ENCODE data around the gene TUBG2. TPM values are rescaled to one million over a fixed set of nuclear protein-coding genes. Genes with fewer than 3 reads are reported as not detected.
A peak's percentile ranks its signal among the peaks of the same experiment; 100 is the strongest.
"Not testable (repeated sequence)": the region's sequence is repeated elsewhere in the genome, so short reads cannot be mapped to it uniquely, and the experiment has no call there.

The TUBG2 gene
- total and polyA plus RNA-seq, 8 donors = 13.1 to 40.2 (median 31.8) TPM

- Histone ChIP-seq H3K36me3 (no peaks in the 10 kb centered on the region), H3K27me3 (peaks cover 0 to 5% of the 10 kb centered on the region in 2 donors), H3K27ac (no peak overlapping the region), H3K4me1 (no peaks in the 10 kb centered on the region), H3K9me3 (no peaks in the 10 kb centered on the region), H3K4me3 (no peak overlapping the region)
- TF ChIP-seq CTCF (IDR thresholded peaks at IDR 0.05) = no peak
- no peak for DNase-seq
- no peak for ATAC-seq
- intact Hi-C loops (cut with DNase I) = no loop called here
These were observed 11.3 kb upstream of the TUBG2 start for GRCh38 chr17:42647778-42648177.

- Histone ChIP-seq H3K27me3 (peaks cover 0 to 14% of the 10 kb centered on the region in 2 donors), H3K9me3 (no peaks in the 10 kb centered on the region), H3K4me1 (peaks cover 0 to 4% of the 10 kb centered on the region in 2 donors), H3K27ac (no peak overlapping the region), H3K4me3 (no peak overlapping the region), H3K36me3 (no peaks in the 10 kb centered on the region)
- TF ChIP-seq CTCF (IDR thresholded peaks at IDR 0.05) = no peak
- DNase-seq = no peak
- intact Hi-C loops (cut with DNase I) = no loop called here
- no peak for ATAC-seq
These were observed 7.7 kb upstream of the TUBG2 start for GRCh38 chr17:42651392-42651791.

GRCh38 chr17:42653179-42654124 is 5.6 kb upstream of the TUBG2 start:
- ATAC-seq (peak; percentile 82), DNase-seq (peak in 3 of 4 donors; percentile 60 to 90 (median 79))
- Histone ChIP-seq H3K4me1 (peaks cover 0 to 5% of the 10 kb centered on the region in 2 donors), H3K27ac (peak overlapping the region; percentile 34 to 79), H3K27me3 (peaks cover 0 to 14% of the 10 kb centered on the region in 2 donors), H3K9me3 (no peaks in the 10 kb centered on the region), H3K4me3 (peak overlapping the region; percentile 10 to 26), H3K36me3 (no peaks in the 10 kb centered on the region)
- no peak for TF ChIP-seq CTCF (IDR thresholded peaks at IDR 0.05)
- intact Hi-C loops (cut with DNase I) = no loop called here

GRCh38 chr17:42655528-42655927 is 3.6 kb upstream of the TUBG2 start:
- no peaks in the 10 kb centered on the region for H3K9me3 ChIP-seq
- no peak overlapping the region for H3K27ac ChIP-seq
- no peak overlapping the region for H3K4me3 ChIP-seq
- no peaks in the 10 kb centered on the region for H3K36me3 ChIP-seq
- ATAC-seq (no peak), DNase-seq (no peak)
- intact Hi-C loops (cut with DNase I) = no loop called here
- H3K4me1 ChIP-seq = peaks cover 0 to 17% of the 10 kb centered on the region in 2 donors
- TF ChIP-seq CTCF (IDR thresholded peaks at IDR 0.05) = no peak
- peaks cover 0 to 14% of the 10 kb centered on the region in 2 donors for H3K27me3 ChIP-seq

GRCh38 chr17:42657824-42658588 is 1.1 kb upstream of the TUBG2 start:
- intact Hi-C loops (cut with DNase I) = no loop called here
- H3K36me3 ChIP-seq = no peaks in the 10 kb centered on the region
- no peak for DNase-seq
- no peak overlapping the region for H3K27ac ChIP-seq
- no peak for TF ChIP-seq CTCF (IDR thresholded peaks at IDR 0.05)
- peaks cover 0 to 18% of the 10 kb centered on the region in 2 donors for H3K4me1 ChIP-seq
- H3K4me3 ChIP-seq = no peak overlapping the region
- H3K9me3 ChIP-seq = no peaks in the 10 kb centered on the region
- peaks cover 0 to 14% of the 10 kb centered on the region in 2 donors for H3K27me3 ChIP-seq
- no peak for ATAC-seq

- H3K27me3 ChIP-seq; intact Hi-C loops (cut with DNase I); DNase-seq; H3K27ac ChIP-seq; H3K9me3 ChIP-seq; H3K36me3 ChIP-seq: not testable (repeated sequence)
- peak; percentile 12 for ATAC-seq
- Histone ChIP-seq H3K4me1 (peaks cover 0 to 14% of the 10 kb centered on the region in 2 donors), H3K4me3 (peak overlapping the region; percentile 70 to 85)
These were observed 819 bp downstream of the TUBG2 start for GRCh38 chr17:42659932-42660274.

Measured in left lung (tissue), 10 donors.